Left ventricle myocardium inferior (tissue), 1 donor: ENCODE measurements around the gene TNIK. TPM values are rescaled to one million over a fixed set of nuclear protein-coding genes. Genes with fewer than 3 reads are reported as not detected.

ENCODE experiments used
- DNase-seq: peaks from one replicate; pipeline ENCODE4 v3.0.0-alpha.2; 2020
- H3K27ac ChIP-seq: fragments of 200-600 bp; replicated peaks from 2 replicates; pipeline ENCODE4 v1.8.0; 2021
- H3K27me3 ChIP-seq: fragments of 200-600 bp; 2 replicates; pipeline ENCODE4 v1.8.0; 2021; ENCODE audit warnings: low read depth
- H3K36me3 ChIP-seq: fragments of 200-600 bp; 2 replicates; pipeline ENCODE4 v1.8.0; 2021
- H3K4me1 ChIP-seq: fragments of 200-600 bp; 2 replicates; pipeline ENCODE4 v1.8.0; 2021
- H3K4me3 ChIP-seq: fragments of 200-600 bp; 2 replicates; pipeline ENCODE4 v1.8.0; 2021; ENCODE audit warnings: mild to moderate bottlenecking, moderate library complexity
- H3K9me3 ChIP-seq: fragments of 200-600 bp; replicated peaks from 2 replicates; pipeline ENCODE4 v1.8.0; 2021
- intact Hi-C: fragments of 100-400 bp; cut with micrococcal nuclease; formaldehyde crosslinking; loops from one replicate; pipeline ENCODE4 v1.11.0; 2022
- total RNA-seq: library from RNA; stranded (reverse); fragmentation: NEBNext Ultra II Directional; extraction: Animal tissue kit (Norgen Biotek cat#: 25700); gene quantifications from one replicate; pipeline ENCODE4 v1.2.1, GENCODE V29; 2021
- TF ChIP-seq, protein P1 (sequence below): fragments of 200-600 bp; IDR thresholded peaks from 2 replicates; pipeline ENCODE4 v1.8.0; 2021; ENCODE audit warnings: antibody characterized with exemption, mild to moderate bottlenecking, borderline replicate concordance
- donor health status: DM: no; HTN: yes; CAD: no; lungs with severe emphysema.

The TNIK gene
- total RNA-seq, 1 donor from 2014 or later: 28.6 TPM

DNA sequence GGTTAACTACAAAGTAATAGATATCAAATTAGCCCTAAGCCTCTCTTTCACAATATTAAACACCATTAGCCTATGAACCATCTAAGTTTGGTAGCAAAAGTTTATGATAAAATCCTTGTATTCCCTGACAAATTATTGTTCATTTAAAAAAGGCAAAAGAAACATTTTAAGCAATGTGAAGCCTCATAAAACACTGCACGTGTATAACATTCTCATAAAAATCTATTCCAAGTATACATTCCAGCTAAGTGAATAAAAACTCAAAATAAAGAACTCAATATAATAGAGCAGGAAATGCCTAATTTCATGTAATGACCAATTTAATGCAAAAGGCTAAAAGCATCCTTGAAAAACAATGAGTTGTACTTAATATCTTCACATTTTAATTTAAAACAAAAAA lies 27.7 kb downstream of the TNIK start:
- Histone ChIP-seq H3K36me3 (no peaks in the 10 kb centered on the region), H3K27me3 (no peaks in the 10 kb centered on the region), H3K9me3 (no peaks in the 10 kb centered on the region), H3K4me3 (no peak overlapping the region), H3K27ac (no peak overlapping the region), H3K4me1 (peaks cover 42% of the 10 kb centered on the region)
- no peak for DNase-seq
- TF ChIP-seq, protein P1, sequence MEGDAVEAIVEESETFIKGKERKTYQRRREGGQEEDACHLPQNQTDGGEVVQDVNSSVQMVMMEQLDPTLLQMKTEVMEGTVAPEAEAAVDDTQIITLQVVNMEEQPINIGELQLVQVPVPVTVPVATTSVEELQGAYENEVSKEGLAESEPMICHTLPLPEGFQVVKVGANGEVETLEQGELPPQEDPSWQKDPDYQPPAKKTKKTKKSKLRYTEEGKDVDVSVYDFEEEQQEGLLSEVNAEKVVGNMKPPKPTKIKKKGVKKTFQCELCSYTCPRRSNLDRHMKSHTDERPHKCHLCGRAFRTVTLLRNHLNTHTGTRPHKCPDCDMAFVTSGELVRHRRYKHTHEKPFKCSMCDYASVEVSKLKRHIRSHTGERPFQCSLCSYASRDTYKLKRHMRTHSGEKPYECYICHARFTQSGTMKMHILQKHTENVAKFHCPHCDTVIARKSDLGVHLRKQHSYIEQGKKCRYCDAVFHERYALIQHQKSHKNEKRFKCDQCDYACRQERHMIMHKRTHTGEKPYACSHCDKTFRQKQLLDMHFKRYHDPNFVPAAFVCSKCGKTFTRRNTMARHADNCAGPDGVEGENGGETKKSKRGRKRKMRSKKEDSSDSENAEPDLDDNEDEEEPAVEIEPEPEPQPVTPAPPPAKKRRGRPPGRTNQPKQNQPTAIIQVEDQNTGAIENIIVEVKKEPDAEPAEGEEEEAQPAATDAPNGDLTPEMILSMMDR: no peak
- intact Hi-C loops: no loop called here

DNA sequence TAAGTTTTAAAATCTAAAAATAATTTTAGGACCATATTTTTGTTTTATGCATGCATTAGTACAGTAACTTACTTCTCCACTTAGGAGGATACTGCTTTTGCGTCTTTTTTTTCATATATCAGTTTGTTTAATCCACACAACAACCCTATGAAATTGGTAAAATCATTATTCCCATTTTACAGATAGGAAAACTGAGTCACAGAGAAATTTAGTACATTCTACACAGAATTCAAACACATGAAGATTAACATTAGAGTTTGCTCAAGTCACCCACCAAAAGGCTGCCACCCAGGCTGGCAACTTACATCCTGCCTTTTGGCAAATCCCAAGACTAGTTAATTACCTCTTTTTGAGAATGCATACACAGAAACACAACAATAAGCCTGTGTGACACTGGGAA lies 28.7 kb downstream of the TNIK start:
- no peaks in the 10 kb centered on the region for H3K9me3 ChIP-seq
- no peaks in the 10 kb centered on the region for H3K27me3 ChIP-seq
- peaks cover 39% of the 10 kb centered on the region for H3K4me1 ChIP-seq
- H3K4me3 ChIP-seq: no peak overlapping the region
- intact Hi-C loops: no loop called here
- TF ChIP-seq, protein P1: no peak
- no peak overlapping the region for H3K27ac ChIP-seq
- no peak for DNase-seq
- no peaks in the 10 kb centered on the region for H3K36me3 ChIP-seq

DNA sequence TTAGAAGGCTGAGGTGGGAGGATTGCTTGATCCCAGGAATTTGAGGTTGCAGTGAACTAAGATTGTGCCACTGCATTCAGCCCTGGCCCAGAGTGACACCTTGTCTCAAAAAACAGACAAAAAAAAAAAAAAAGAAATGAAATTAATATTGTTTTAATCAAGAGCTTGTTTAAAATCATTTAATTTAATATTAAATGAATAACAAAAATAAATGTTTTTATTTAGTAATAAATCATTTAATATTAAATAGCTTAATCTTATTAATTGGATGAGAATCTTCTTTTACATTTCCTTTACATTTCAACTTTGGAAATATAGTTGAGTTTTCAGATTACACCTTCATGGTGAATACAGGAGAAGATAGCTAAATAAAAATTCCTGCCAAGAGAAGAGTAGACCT lies 29.7 kb downstream of the TNIK start:
- Histone ChIP-seq H3K9me3 (no peaks in the 10 kb centered on the region), H3K27ac (no peak overlapping the region), H3K36me3 (no peaks in the 10 kb centered on the region), H3K27me3 (no peaks in the 10 kb centered on the region), H3K4me1 (peaks cover 30% of the 10 kb centered on the region), H3K4me3 (no peak overlapping the region)
- TF ChIP-seq, protein P1: no peak
- intact Hi-C loops: no loop called here
- no peak for DNase-seq

DNA sequence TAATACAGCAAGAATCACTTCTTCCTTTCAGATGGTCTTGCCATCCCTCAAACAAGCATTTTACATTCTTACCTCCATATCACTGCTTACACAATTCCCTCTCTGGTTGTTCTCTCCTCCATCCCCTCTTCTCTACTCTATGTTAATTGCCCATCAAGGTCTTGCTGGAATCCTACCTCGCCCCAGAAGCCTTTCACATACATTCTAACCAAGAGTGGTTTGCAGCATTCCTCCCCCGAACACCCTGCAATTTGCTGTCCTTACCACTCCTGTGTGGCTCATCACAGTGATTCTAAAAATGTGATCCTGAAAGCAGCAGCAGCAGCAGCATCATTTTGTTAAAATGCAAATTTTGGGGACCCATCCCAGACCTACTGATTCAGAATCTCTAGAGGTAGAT lies 30.6 kb downstream of the TNIK start:
- Histone ChIP-seq H3K9me3 (no peaks in the 10 kb centered on the region), H3K36me3 (no peaks in the 10 kb centered on the region), H3K4me3 (no peak overlapping the region), H3K27me3 (no peaks in the 10 kb centered on the region), H3K4me1 (peaks cover 30% of the 10 kb centered on the region), H3K27ac (no peak overlapping the region)
- TF ChIP-seq, protein P1: no peak
- intact Hi-C loops: no loop called here
- DNase-seq: no peak

DNA sequence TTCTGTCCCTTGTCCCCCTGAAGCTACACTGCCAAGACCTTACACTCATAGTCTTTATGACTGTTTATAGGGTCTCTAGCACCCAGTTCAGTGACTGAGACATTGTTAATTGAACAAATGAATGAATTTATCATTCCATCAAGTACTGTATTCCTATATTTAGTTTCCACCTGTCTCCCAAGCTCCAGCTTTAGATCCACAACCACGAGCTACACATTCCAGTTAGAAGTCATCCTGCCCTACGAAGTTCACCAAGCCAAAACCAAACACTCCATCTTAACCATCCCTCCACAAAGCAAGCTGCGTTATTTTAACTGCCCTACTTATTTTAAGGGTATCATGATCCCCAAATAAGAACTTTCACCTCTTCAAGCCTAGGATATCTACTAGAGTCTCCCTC lies 31.3 kb downstream of the TNIK start:
- no peaks in the 10 kb centered on the region for H3K36me3 ChIP-seq
- H3K27me3 ChIP-seq: no peaks in the 10 kb centered on the region
- H3K9me3 ChIP-seq: no peaks in the 10 kb centered on the region
- intact Hi-C loops: no loop called here
- H3K4me3 ChIP-seq: no peak overlapping the region
- DNase-seq: no peak
- H3K27ac ChIP-seq: no peak overlapping the region
- TF ChIP-seq, protein P1: no peak
- peaks cover 30% of the 10 kb centered on the region for H3K4me1 ChIP-seq

DNA sequence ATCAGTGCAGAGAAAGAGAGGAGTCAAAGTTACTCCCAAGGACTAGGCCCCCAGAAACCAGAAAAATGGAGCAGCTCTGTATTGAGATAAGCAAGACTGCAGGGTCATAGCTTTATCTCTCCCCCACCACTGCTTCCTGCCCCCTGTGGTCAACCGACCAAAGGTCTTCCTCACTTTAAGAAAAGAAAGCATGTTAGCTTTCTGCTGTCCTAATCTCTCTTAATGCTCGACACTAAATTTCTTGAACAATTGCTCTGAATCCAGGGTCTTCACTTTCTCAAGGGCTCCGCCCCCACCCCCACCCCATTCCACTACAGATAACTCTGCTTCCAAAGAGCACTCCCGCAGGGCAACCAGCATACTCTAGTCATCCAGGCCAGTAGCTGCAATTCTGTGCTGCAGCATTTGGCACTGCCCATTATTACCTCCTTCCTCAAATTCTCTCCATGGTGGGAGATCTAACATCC lies 31.9 kb downstream of the TNIK start:
- H3K27me3 ChIP-seq: no peaks in the 10 kb centered on the region
- H3K36me3 ChIP-seq: no peaks in the 10 kb centered on the region
- no peak for DNase-seq
- H3K27ac ChIP-seq: no peak overlapping the region
- H3K4me3 ChIP-seq: no peak overlapping the region
- H3K4me1 ChIP-seq: peaks cover 30% of the 10 kb centered on the region
- no peaks in the 10 kb centered on the region for H3K9me3 ChIP-seq
- TF ChIP-seq, protein P1: no peak
- intact Hi-C loops: no loop called here
